Mesothelial cell of epicardium (in vitro differentiated cells): ENCODE data around the gene SUN2. TPM values are rescaled to one million over a fixed set of nuclear protein-coding genes. Genes with fewer than 3 reads are reported as not detected.

Source experiments
- DNase-seq, 2 experiments: peaks; one replicate each; pipeline ENCODE4 v3.0.0; 2021; ENCODE audit warnings: low spot score in 2 of 2; ENCODE audit not compliant: unreplicated experiment in 2 of 2
- H3K27ac Mint-ChIP-seq: 2 replicates; pipeline ENCODE4 v1.8.0; 2021; ENCODE audit warnings: mixed read lengths
- H3K27me3 Mint-ChIP-seq: 2 replicates; pipeline ENCODE4 v1.8.0; 2021; ENCODE audit warnings: low read depth, mixed read lengths
- H3K36me3 Mint-ChIP-seq: 2 replicates; pipeline ENCODE4 v1.8.0; 2021; ENCODE audit warnings: mixed read lengths
- H3K4me1 Mint-ChIP-seq: 2 replicates; pipeline ENCODE4 v1.8.0; 2021; ENCODE audit warnings: mixed read lengths
- H3K4me3 Mint-ChIP-seq: 2 replicates; pipeline ENCODE4 v1.8.0; 2021; ENCODE audit warnings: mild to moderate bottlenecking, moderate library complexity, mixed read lengths
- H3K9me3 Mint-ChIP-seq: 2 replicates; pipeline ENCODE4 v1.8.0; 2021; ENCODE audit warnings: mixed read lengths
- total RNA-seq: library from RNA; stranded (reverse); gene quantifications from 3 replicates; pipeline ENCODE4 v1.2.1, GENCODE V29; 2021
- TF ChIP-seq, protein P1 (sequence below): fragments of 200-600 bp; sonication (generic); IDR thresholded peaks from one replicate; pipeline ENCODE4 v1.5.0; 2021; ENCODE audit warnings: antibody characterized with exemption; ENCODE audit not compliant: unreplicated experiment

The SUN2 gene
- total RNA-seq, 1 donor from 2014 or later, result 61.2 TPM

DNA sequence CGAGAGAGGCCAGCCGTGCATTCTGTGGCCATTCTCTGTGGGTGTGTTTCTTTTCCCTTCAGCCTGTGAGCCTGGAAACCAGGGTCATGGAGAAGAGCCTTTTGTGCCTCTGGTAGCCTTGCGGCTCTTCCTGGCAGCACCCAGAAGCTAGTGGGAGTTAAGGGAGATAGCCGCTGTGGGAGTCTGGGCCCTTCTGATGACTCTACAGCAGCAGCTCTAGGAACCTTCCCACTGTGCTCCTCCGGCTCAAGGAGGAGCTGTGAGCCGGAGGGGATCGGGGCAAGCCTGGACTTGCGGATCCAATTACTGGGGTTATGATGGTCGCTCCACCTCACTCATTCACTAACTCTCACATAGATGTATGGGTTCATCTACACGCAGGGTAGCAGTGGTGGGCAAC, 39.5 kb downstream of the SUN2 start:
- DNase-seq, result no peak
- Mint-ChIP-seq H3K4me1 (peaks cover 25% of the 10 kb centered on the region), H3K27me3 (no peaks in the 10 kb centered on the region), H3K27ac (peak overlapping the region; percentile 50), H3K4me3 (no peak overlapping the region), H3K9me3 (no peaks in the 10 kb centered on the region), H3K36me3 (peaks cover 15% of the 10 kb centered on the region)
- TF ChIP-seq, protein P1, sequence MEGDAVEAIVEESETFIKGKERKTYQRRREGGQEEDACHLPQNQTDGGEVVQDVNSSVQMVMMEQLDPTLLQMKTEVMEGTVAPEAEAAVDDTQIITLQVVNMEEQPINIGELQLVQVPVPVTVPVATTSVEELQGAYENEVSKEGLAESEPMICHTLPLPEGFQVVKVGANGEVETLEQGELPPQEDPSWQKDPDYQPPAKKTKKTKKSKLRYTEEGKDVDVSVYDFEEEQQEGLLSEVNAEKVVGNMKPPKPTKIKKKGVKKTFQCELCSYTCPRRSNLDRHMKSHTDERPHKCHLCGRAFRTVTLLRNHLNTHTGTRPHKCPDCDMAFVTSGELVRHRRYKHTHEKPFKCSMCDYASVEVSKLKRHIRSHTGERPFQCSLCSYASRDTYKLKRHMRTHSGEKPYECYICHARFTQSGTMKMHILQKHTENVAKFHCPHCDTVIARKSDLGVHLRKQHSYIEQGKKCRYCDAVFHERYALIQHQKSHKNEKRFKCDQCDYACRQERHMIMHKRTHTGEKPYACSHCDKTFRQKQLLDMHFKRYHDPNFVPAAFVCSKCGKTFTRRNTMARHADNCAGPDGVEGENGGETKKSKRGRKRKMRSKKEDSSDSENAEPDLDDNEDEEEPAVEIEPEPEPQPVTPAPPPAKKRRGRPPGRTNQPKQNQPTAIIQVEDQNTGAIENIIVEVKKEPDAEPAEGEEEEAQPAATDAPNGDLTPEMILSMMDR, result no peak

DNA sequence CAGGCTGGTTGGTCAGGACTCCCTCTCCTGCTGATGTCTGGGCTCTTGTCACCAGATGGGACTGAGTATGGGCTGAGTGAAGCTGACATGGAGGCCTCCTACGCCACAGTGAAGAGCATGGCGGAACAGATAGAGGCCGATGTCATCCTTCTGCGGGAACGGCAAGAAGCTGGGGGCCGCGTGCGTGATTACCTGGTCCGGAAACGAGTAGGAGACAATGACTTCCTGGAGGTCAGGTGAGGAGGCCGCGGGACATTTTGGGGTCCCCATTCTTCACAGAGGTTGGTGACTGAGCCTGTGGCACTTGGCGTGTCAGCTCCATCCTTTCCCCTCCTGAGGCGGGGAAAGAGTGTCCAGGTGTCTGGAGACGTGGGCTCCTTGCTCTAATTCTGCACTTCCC, 39.9 kb downstream of the SUN2 start:
- H3K27ac Mint-ChIP-seq, result no peak overlapping the region

DNA sequence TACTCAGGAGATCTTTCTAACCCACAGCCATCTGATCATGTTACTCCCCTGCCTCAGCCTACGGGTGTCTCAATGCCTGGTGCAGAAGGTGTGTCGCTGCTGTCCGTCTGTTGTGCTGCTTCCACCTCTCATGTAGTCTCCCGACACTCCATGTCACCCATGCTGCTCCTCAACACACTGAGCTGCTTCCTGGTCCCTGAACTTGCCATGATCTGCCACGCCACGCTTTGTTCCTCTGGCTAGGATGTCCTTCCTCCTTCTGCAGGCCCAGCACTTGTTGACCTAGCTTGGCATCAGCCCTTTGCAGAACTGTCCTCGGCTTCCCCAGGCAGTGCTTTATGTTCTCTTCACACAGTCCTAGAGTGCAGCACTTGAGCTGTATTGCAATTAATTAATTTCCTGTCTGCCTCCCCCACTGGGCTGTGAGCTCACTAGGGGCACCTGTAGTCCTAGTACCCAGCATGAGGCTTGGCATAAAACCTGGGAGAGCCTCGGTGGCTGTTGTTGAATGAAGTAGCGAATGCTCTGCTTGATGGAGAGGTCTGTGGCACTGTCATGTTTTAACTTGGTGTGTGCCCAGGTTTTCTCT, 40.5 kb downstream of the SUN2 start:
- DNase-seq, result no peak
- no peak overlapping the region for H3K4me3 Mint-ChIP-seq
- peaks cover 25% of the 10 kb centered on the region for H3K4me1 Mint-ChIP-seq
- H3K27ac Mint-ChIP-seq, result peak overlapping the region; percentile 22
- peaks cover 17% of the 10 kb centered on the region for H3K36me3 Mint-ChIP-seq
- TF ChIP-seq, protein P1, result no peak
- H3K9me3 Mint-ChIP-seq, result no peaks in the 10 kb centered on the region
- no peaks in the 10 kb centered on the region for H3K27me3 Mint-ChIP-seq

More for the DNA sequence above, 39.9 kb downstream of the SUN2 start:
- TF ChIP-seq, protein P1, result no peak
- peaks cover 25% of the 10 kb centered on the region for H3K4me1 Mint-ChIP-seq
- no peak overlapping the region for H3K4me3 Mint-ChIP-seq
- DNase-seq, result no peak
- H3K27me3 Mint-ChIP-seq, result no peaks in the 10 kb centered on the region
- H3K9me3 Mint-ChIP-seq, result no peaks in the 10 kb centered on the region
- H3K36me3 Mint-ChIP-seq, result peaks cover 15% of the 10 kb centered on the region

DNA sequence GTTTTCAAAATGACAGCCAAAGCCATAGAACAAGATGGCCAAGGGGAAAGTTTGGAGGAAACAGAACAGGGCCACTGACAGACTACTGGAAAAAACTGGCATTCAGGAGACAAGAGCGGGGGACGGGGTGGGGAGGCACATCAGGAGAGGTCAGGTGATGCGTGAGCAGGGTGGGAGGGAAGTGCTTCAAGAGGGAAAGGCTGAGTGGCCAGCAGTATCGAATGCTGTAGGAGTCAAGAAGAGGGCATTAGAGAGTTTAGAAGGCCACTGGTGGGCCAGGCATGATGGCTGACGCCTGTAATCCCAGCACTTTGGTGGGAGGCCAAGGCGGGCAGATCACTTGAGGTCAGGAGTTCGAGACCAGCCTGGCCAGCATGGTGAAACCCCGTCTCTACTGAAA, 41.9 kb downstream of the SUN2 start:
- Mint-ChIP-seq H3K9me3 (no peaks in the 10 kb centered on the region), H3K36me3 (peaks cover 17% of the 10 kb centered on the region), H3K27me3 (no peaks in the 10 kb centered on the region), H3K4me3 (no peak overlapping the region), H3K27ac (peak overlapping the region; percentile 24), H3K4me1 (peaks cover 25% of the 10 kb centered on the region)
- TF ChIP-seq, protein P1, result no peak
- no peak for DNase-seq

DNA sequence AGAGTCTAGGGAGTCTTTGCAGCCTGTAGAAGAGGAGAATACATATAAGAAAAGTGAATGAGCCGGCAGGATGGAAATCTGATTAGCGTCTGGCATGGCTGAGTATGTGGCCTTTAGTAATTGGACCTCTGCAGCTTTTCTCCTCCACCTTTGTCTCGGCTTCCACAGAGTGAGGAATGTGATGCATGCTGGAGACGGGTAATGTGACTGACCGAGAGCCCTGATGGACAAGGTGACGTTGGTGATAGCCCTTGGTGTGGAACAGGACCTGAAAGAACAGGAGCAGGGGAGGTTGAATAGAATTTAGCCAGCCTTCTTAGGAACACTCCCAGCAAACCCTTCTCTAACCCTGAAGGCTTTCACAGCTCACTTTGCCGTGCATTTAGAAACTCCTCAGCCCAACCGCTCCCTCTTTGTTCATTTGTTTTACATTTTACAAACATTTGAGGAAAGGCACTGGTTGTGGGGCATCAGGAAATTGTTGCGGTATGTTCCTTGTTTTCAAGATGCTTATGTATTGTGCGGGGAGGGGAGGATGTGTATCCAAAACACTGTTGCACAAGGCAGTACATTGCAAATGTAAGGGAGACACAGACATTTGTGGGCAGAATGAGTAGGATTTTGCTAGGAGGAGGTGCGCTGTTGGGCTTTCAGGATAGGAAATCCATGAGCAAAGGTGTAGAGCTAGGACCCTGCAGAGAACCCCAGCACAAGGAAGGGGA, 43.2 kb downstream of the SUN2 start:
- H3K4me1 Mint-ChIP-seq, result peaks cover 34% of the 10 kb centered on the region
- no peak overlapping the region for H3K4me3 Mint-ChIP-seq
- peak overlapping the region; percentile 24 for H3K27ac Mint-ChIP-seq
- no peak for DNase-seq
- no peaks in the 10 kb centered on the region for H3K9me3 Mint-ChIP-seq
- H3K27me3 Mint-ChIP-seq, result no peaks in the 10 kb centered on the region
- TF ChIP-seq, protein P1, result no peak
- peaks cover 19% of the 10 kb centered on the region for H3K36me3 Mint-ChIP-seq
